ENCODE results near the gene ZNF467.

The ZNF467 gene

GRCh38 chr7:149763563-149764240 lies 9.7 kb downstream of the ZNF467 start:
- H3K4me3 ChIP-seq (ENCODE audit: low read depth, low read length), result no peak overlapping the region
- no peaks in the 10 kb centered on the region for H3K4me1 ChIP-seq
- H3K27me3 ChIP-seq, result peaks cover 34% of the 10 kb centered on the region
- no peak for DNase-seq
- no peaks in the 10 kb centered on the region for H3K9me3 ChIP-seq
- TF ChIP-seq CTCF (IDR thresholded peaks at IDR 0.05; ENCODE audit: low read depth, low read length), result no peak
- no peaks in the 10 kb centered on the region for H3K36me3 ChIP-seq

- no peak for TF ChIP-seq CTCF (IDR thresholded peaks at IDR 0.05; ENCODE audit: low read depth, low read length)
- no peaks in the 10 kb centered on the region for H3K36me3 ChIP-seq
- H3K4me1 ChIP-seq, result no peaks in the 10 kb centered on the region
- H3K9me3 ChIP-seq, result no peaks in the 10 kb centered on the region
- H3K4me3 ChIP-seq (ENCODE audit: low read depth, low read length), result no peak overlapping the region
- peaks cover 34% of the 10 kb centered on the region for H3K27me3 ChIP-seq
- DNase-seq, result no peak
Observed at GRCh38 chr7:149762610-149763009, 10.8 kb downstream of the ZNF467 start.

- H3K27me3 ChIP-seq, result peaks cover 33% of the 10 kb centered on the region
- no peak for DNase-seq
- no peak for TF ChIP-seq CTCF (IDR thresholded peaks at IDR 0.05; ENCODE audit: low read depth, low read length)
Observed at GRCh38 chr7:149762089-149762488, 11.3 kb downstream of the ZNF467 start.

GRCh38 chr7:149761307-149761706 lies 12.1 kb downstream of the ZNF467 start:
- no peaks in the 10 kb centered on the region for H3K9me3 ChIP-seq
- H3K4me3 ChIP-seq (ENCODE audit: low read depth, low read length), result no peak overlapping the region
- no peaks in the 10 kb centered on the region for H3K36me3 ChIP-seq
- TF ChIP-seq CTCF (IDR thresholded peaks at IDR 0.05; ENCODE audit: low read depth, low read length), result no peak
- H3K27me3 ChIP-seq, result peaks cover 25% of the 10 kb centered on the region
- H3K4me1 ChIP-seq, result no peaks in the 10 kb centered on the region
- DNase-seq, result no peak

More at GRCh38 chr7:149762089-149762488, 11.3 kb downstream of the ZNF467 start:
- H3K4me1 ChIP-seq, result no peaks in the 10 kb centered on the region
- no peaks in the 10 kb centered on the region for H3K36me3 ChIP-seq
- no peaks in the 10 kb centered on the region for H3K9me3 ChIP-seq
- no peak overlapping the region for H3K4me3 ChIP-seq (ENCODE audit: low read depth, low read length)

GRCh38 chr7:149760538-149760937 lies 12.8 kb downstream of the ZNF467 start:
- H3K9me3 ChIP-seq, result no peaks in the 10 kb centered on the region
- H3K27me3 ChIP-seq, result peaks cover 18% of the 10 kb centered on the region
- DNase-seq, result no peak
- TF ChIP-seq CTCF (IDR thresholded peaks at IDR 0.05; ENCODE audit: low read depth, low read length), result no peak
- H3K4me3 ChIP-seq (ENCODE audit: low read depth, low read length), result no peak overlapping the region
- no peaks in the 10 kb centered on the region for H3K36me3 ChIP-seq
- H3K4me1 ChIP-seq, result no peaks in the 10 kb centered on the region

- no peak for TF ChIP-seq CTCF (IDR thresholded peaks at IDR 0.05; ENCODE audit: low read depth, low read length)
- no peak overlapping the region for H3K4me3 ChIP-seq (ENCODE audit: low read depth, low read length)
- no peaks in the 10 kb centered on the region for H3K36me3 ChIP-seq
- no peaks in the 10 kb centered on the region for H3K4me1 ChIP-seq
- no peaks in the 10 kb centered on the region for H3K9me3 ChIP-seq
- H3K27me3 ChIP-seq, result peaks cover 5% of the 10 kb centered on the region
- DNase-seq, result no peak
Observed at GRCh38 chr7:149759093-149759860, 14.1 kb downstream of the ZNF467 start.

Data from BE2C (cell line).